PC-3 (cell line): ENCODE data around the gene AOPEP.

ENCODE experiments used
- CTCF ChIP-seq: fragments of 300-600 bp; sonication (generic); conservative IDR thresholded peaks from 2 replicates; pipeline ENCODE4 v1.5.1; 2017; ENCODE audit warnings: antibody characterized with exemption, low read depth, mild to moderate bottlenecking, low read length
- EZH2 ChIP-seq: fragments of 300-600 bp; sonication (generic); IDR thresholded peaks from one replicate; pipeline ENCODE4 v1.6.1; 2017; ENCODE audit warnings: antibody characterized with exemption, mild to moderate bottlenecking, low read length; ENCODE audit not compliant: unreplicated experiment
- EZH2phosphoT487 ChIP-seq: fragments of 300-600 bp; sonication (generic); IDR thresholded peaks from 2 replicates; pipeline ENCODE4 v1.6.1; 2018; ENCODE audit warnings: mild to moderate bottlenecking, antibody characterized with exemption, low read length, borderline replicate concordance

DNA sequence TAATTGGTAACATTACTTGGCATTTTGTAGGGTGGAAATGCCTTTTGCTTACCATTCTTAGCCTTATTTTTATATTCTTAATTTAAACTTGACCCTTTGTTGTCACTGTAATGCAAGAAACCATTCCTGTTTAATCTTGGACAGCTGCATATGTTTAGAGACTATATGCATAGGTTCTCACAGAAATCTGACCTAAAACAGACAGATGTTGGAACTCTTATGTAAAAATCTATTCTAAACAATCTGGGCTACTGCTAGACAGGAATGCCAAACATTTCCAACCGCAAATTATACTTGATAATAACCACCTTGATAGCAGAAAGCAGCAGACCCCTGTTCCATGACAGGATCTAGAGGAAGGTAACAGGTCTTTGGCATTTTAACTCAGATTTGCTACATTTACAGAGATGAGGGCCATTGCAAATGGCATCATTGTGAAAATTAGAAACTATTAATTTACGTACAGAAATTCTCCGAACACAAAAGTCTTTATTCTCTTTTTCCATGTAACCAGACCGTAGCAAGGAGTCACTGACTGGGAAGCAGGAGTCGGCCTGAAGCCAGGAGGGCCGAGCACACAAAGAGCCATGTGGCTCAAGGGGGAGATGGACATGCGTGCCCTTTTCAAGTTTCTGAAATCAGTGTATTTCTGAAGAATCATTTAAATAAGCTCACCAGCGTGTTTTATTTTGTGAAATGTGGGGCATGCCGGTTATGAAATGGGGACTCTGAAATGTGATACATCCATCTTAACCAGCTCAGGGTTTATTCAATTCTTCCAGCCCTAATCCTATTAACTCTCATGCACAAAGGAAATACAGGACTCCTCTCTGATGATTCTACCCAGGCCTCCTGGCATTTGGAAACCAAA lies 139.3 kb downstream of the AOPEP start:
- no peak for TF ChIP-seq CTCF
- TF ChIP-seq EZH2 = no peak
- no peak for TF ChIP-seq EZH2phosphoT487
